NCI-H1417 (cell line): ENCODE data around the gene CAPN13.

ENCODE experiments used
- DNase-seq, 3 experiments: peaks; one replicate each; lab custom pipeline; 2025; lab: John Stamatoyannopoulos, UW

The CAPN13 gene

GRCh38 chr2:30786923-30787685 is 20.1 kb downstream of the CAPN13 start:
- no peak for DNase-seq

GRCh38 chr2:30784682-30785081 is 22.6 kb downstream of the CAPN13 start:
- no peak for DNase-seq

- no peak for DNase-seq
Observed at GRCh38 chr2:30781961-30782533, 25.2 kb downstream of the CAPN13 start.

- no peak for DNase-seq
Observed at GRCh38 chr2:30781451-30781850, 25.8 kb downstream of the CAPN13 start.

GRCh38 chr2:30780776-30781330 is 26.4 kb downstream of the CAPN13 start:
- DNase-seq, result no peak

GRCh38 chr2:30778611-30779010 is 28.6 kb downstream of the CAPN13 start:
- DNase-seq, result no peak

- DNase-seq, result no peak
Observed at GRCh38 chr2:30777661-30778505, 29.4 kb downstream of the CAPN13 start.

GRCh38 chr2:30776831-30777635 is 30.2 kb downstream of the CAPN13 start:
- no peak for DNase-seq

GRCh38 chr2:30775833-30776232 is 31.4 kb downstream of the CAPN13 start:
- no peak for DNase-seq

- DNase-seq, result no peak
Observed at GRCh38 chr2:30772021-30772705, 35.1 kb downstream of the CAPN13 start.

GRCh38 chr2:30770816-30771576 is 36.2 kb downstream of the CAPN13 start:
- no peak for DNase-seq

GRCh38 chr2:30769891-30770462 is 37.3 kb downstream of the CAPN13 start:
- DNase-seq, result no peak

- no peak for DNase-seq
Observed at GRCh38 chr2:30769481-30769780, 37.8 kb downstream of the CAPN13 start.

- DNase-seq, result no peak
Observed at GRCh38 chr2:30768708-30769480, 38.4 kb downstream of the CAPN13 start.

GRCh38 chr2:30768036-30768686 is 39.1 kb downstream of the CAPN13 start:
- DNase-seq, result no peak

- no peak for DNase-seq
Observed at GRCh38 chr2:30766666-30767065, 40.6 kb downstream of the CAPN13 start.

- DNase-seq, result no peak
Observed at GRCh38 chr2:30765876-30766470, 41.3 kb downstream of the CAPN13 start.

GRCh38 chr2:30765191-30765590 is 42.1 kb downstream of the CAPN13 start:
- no peak for DNase-seq
